Measurements from ENCODE around the gene CDCP2.

Gene CDCP2

DNA sequence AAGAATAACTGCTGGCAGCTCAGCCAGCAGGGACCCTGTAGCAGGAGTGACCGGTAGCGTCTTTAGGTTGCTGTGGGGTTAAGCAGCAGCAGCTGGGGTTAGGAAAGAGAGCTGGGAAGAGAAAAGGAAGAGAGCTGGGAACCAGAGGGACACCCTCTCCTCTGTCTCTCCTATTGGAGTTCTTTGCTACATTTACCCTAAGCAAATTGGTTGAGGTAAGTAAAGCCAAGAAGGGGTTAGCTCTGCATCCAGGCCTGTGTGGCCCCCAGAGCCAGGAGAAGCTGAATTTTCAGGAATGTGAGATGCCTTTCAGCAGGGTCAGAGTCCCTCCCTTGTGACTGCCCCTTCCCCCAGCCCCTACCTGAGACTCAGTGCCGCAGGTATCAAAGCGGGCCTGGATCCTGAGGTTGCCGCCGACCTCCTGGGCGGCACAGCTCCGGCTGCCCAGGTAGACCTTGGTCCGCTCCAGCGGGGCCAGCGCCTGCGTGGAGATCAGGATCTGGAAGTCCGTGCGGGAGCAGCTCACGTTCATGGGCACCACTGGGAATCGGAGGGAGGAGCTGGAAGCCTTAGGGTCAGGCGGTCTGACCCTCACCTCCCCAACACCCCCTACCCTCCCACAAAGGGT lies 16.4 kb downstream of the CDCP2 start:
- no peak for DNase-seq

DNA sequence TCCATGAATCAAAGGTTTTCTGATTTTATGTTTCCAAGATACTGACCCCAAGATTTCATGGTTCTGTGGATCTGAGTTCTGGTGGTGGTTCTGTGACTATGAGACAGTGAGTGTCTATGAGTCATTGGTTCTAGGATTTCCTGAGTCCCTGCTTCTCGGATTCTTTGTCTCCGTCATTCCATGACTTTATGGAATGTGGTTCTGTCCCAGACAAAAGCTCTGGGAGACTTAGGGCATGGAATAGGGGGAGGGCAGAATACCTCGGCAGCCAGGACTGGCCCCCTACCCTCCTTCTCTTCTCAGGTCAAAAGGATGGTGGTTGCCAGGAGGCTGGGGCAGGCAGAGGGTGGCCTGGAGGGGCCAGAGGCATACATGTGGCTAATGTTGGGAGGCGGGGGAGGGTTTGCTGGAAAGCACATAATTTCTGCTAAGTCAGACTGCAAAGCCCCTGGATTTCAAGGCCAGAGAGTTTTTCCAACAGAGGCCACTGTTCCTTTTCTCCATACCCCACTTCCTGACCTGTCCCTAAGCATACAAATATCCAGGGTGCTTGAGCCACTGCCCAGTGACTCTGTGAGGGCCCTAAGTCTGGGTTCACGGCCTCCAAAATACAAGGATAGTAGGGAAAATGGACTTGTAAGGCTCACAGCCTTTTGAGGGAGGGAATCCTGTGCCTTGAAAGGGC lies 17.2 kb downstream of the CDCP2 start:
- no peak for DNase-seq

DNA sequence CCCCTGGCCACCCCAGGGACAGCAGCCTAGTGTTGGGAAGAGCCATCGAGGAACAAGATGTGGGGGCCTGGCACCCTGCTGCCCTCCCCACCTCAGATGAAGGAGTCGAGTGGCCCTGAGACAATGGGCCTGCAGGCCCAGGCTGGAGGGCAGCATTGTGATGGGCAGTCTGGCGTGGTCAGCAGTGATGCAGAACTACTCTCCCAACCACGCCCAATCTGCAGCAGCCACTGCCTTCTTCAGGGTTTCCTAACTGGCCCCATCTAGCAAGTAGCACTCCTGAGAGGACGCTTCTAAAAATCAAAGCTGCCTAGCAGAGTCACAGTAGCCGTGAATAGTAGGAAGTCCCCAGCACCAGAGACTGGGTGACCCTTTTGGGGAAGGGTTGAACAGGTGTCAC lies 18.5 kb downstream of the CDCP2 start:
- DNase-seq: no peak

DNA sequence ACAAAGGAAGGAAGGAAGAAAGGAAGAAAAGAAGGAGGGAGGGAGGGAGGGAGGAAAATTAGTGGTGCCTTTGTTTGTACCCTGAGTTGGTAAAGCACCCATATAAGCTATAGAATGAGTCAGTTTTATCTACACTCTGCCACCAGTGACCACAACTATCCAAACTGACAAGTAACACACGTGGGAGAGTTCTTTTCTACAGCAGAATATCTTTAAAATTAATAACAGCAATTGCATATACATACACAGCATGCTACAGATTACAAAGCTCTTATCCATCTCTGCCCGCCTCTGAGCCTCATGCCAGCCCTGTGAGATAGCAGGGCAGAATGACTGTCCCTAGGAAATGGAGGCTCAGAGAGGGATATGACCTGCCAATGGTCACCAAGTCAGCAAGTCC lies 20.3 kb downstream of the CDCP2 start:
- no peak for DNase-seq

DNA sequence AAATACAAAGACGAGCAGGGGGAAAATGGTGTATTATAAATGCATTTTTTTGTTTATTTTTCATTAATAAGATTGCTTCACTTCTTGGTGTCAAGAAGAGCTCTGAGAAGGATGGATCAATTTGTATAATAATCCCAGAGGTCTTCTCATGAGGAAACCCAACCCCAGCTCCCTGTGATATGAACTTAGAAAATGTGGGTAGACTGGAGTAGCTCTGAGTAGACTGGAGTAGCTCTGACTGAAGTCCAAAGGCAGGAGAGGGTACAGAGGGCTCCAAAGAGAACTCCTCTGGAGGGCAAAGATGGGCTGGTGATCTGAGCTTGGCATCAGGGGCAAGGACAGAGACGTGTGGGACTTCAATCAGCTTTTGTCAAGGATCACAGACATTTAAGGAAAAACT lies 21.4 kb downstream of the CDCP2 start:
- no peak for DNase-seq

DNA sequence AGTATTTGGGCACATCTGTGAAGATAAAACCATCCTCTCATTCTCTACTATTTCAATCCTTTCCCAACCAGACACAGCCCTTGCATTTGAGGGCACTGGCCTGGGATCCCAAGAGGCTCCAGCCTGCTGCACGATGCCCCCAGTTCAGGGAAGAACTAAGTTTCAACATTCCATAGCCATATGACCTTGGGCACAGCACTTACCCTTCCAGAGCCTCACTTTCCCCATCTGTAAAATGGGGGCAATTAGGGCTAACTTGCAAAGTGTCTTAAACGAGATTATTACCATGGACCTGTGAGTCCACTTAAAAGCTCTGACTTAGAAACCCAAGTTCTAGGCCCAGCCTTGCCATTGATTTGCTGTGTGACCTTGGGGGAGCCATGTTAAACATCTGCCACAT lies 22.9 kb downstream of the CDCP2 start:
- no peak for DNase-seq

DNA sequence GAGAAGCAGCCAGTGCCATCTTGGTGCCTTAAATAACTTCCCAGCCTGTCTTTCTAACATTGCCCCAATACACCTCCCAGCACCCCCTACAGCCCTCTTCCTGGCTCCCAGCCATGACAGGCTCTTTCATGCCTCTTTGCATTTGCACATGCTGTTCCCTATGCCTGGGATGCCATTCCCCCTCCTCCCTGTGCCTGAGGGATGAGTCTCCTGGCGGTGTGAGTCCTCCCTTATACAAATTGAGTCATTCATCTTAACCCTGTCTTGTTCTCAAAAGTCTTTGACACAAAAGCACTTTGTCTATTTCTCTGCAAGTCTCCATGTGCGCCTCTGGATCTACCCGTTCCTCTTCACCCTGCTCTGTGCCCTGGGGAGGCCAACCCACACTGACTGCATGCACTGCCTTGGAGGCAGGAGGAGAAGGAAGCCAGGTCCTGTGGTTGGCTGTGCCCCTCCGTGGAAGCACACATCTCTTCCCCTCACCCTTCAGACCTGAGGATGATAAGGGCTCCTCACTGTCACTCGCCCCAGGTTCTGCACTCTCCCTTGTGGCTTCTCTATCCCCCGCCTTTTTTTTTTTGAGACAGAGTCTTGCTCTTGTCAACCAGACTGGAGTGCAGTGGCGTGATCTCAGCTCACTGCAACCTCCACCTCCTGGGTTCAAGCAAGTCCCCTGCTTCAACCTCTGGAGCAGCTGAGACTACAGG lies 25.1 kb downstream of the CDCP2 start:
- DNase-seq: no peak

DNA sequence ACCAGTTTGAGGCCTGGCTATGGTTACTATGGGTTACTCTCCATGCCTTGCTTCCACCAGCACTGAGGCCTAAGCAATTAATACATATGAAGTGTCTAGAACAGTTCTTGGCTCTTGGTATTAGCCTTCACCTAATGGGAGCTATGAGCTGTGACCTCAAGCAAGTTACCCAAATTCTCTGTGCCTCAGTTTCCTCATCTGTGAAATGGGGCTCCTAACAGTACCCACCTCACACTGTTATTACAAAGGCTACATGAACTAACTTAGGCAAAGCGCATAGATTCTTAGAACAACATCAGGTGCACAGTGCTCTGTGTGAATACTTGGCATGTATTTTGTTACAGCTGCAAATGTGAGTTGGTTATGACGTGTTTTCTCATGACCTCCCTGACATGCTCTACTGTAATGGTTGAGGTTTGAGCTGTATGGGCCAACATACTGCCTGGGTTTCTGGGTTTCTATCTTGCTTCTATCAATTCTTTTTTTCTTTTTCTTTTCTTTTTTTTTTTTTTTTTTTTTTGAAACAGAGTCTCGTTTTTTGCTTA lies 26.5 kb downstream of the CDCP2 start:
- DNase-seq: no peak

DNA sequence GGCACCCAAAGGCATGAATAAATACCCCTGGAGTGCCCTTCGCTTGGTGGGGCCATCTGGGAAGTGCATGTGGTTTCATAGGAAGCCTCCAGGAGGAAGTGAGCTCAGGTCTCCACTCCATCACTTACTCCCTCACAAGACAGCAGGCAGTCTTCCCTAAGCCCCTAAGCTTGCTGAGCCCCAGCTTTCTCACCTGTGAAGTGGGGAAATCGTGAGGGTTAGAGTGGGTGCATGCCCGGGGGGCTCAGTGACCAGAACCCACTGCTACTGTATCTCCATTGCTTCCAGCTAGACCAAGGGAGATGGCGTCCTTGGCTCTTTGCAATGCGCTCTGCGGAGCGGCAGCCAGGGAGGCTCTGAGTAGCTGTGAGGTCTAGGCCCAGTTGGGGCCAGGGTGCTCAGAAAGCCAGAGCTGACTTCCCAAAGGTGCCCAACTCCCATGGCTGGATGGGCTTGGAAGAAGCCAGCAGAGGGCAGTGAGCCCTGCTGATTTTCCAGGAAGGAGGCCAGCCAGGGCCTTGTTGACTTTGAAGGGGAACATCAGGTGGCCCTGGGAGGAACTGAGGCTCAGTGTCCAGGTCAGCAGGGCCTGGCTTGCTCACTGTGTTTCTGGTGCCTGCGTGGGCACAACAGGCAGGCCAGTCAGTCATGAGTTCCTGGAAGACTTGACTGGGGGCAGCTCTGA lies 27.3 kb downstream of the CDCP2 start:
- DNase-seq: no peak

DNA sequence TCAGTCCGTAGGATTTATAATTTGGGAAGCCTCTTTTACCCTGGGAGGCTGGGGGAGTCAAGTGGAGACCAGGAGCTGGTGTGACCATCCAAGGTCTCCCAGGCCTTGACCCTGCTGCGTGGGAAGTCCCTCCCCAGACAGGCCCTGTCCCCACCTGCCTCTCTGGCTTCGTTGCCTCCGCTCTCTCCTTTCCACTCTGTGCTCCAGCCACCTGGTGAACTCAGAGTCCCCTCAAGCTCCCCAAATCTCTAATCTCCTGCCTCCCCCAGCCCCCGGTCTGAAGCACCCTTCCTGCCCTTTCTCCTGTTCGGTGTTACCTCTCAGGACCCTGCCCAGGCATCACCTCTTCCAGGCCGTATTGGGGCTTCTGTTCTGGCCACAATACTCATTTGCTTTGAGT lies 27.9 kb downstream of the CDCP2 start:
- no peak for DNase-seq

DNA sequence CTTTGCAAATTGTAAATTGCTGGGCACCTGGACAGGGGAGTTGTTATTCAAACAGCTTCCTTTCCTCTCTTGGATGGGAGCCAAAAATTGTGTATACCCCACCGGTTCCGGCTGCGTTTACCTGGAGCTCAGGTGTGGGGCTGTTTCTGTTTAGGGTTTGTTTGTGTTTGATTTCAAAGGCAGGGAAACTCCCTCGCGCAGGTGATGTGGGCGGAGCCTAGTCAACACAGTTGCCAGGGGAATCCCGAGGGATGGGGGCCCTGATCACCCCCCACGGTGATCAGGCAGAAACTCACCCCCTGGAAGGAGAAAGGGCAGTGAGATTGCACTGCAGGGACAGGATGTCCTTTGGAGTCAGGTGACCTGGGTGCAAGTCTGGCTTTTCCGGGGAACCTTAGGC lies 28.3 kb downstream of the CDCP2 start:
- no peak for DNase-seq

DNA sequence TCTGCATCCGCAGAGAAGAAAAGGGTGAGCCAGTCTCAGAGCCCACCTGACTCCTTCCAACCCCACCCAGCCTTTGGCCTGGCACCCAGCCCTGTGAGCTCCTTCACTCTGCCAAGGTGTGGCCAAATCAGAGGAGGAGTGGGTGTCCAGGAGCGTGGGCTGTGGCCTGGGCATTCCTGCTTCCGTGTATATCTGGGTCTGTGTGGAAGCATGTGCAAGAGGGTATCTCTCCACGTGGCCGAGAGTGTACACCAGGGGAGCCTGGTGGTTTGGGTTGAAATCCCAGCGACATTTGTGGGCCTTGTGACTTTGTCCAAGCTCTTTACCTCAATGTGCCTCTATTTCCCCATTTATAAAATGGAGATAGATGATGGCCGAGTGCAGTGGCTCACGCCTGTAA lies 29.8 kb downstream of the CDCP2 start:
- DNase-seq: no peak

DNA sequence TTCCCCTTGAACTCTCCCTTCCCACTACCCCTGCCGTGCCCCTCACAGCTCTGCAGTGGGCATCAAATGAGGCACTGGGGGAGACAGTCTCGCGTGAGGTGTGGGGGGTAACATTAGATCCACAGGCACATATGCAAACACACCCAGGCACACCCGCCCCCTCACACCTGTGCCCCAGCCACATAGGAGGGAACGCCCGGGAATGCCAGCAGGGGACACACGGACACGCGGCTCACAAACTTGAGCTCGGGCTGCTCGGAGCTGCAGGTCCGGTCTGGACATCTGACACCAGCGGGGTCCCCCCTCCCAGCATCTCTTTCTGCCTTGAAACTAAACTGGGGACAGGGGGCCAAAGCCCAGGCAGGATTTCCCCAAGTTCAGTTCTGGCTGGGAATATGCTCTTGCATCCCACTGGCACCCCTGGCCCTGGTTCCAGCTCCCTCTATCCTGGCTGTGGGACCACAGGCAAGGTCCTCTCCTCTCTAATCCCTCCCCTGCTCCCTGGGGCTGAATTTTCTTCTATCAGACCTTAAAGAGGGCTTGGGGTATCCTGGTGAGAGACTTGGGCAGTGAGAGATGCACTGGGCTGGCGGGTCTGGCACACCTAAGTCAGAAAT lies 30.6 kb downstream of the CDCP2 start:
- no peak for DNase-seq

DNA sequence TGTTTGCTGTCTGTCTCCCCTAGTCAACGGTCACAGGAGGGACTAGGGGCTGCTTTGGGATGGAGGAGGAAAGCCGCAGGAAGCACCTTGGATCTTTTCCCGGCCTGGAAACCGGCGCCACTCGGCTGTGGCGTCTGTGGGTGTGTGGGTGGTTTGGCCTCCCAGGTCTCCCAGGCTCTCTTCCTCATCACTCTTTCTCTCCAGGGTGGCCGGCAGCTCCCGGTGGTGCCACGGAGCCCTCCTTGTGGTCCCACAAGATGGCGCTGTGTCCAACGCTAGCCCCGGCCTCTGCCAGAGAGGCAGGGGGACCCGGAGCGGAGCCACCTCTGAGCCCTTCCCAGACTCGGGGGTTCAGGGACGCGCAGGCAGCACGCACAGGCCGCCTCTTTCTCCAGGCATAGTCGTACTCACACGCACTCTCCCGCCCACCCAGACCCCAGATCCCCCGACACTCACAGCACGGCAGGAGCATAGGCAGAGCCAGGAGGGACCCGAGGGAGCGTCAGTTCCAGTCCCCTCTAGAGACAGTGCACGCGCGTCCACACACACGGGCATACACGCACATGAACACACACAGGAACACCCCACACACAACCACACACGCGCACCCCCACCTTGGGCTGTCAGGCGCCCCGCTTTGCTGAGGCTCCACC lies 31.2 kb downstream of the CDCP2 start:
- DNase-seq: peak; percentile 16

DNA sequence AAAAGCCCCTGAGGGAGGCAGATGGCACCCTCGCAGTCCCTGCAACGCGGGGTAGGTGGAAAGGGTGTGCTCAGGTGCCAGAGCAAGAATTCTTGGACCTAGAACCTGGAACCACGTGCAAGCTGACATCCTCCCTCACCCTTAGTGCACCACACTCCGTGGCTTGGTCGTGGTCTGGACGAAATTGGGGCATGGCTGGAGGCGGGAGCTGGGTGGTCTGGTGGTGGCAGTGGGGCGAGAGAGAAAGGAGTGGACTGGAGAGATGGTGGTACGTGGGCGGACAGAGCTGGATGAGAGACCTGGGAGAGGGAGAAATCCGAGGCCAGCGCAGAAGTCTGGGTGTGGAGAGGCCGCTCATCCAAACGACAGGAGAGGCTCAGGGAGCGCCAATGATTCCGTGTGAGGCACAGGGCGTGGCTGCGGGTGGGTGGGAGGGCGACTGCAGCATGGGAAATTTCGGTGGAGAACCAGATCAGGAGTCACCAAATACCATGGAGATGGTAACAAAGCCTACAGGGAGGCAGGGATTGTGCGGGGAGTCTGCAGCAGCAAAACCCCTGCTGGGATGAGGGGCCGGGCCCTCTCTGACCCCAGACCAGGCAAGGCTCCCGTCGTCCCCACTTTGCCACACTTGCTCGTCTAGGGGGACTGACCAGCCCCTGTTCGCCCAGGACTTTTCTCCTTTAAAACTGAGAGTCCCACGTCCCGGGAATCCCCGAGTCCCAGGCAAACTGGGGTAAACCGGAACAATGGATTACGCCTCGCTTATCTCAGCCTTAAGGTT lies 31.9 kb downstream of the CDCP2 start:
- DNase-seq: no peak

DNA sequence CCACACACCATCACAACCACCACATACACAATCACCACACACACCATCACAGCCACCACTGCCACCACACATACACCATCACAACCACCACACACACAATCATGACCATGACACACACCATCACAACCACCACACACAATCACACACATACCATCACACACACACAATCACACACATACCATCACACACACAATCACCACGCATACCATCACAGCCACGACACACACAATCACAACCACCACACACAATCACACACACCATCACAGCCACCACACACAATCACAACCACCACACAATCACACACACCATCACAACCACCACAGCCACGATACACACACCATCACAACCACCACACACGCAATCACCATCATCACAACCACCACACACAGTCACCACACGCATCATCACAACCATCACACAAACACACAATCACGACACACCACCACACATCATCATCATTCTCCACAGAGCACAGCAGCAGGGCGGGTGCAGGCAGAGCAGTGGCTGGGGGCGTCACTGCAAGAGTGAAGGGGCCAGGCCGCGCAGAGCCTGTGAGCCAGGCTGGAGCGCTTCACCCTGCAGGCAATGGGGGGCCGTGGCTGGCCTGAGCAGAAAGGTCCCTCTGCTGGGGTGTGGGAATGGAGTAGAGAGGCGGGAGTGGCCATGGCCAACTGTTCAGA lies 32.6 kb downstream of the CDCP2 start:
- no peak for DNase-seq

DNA sequence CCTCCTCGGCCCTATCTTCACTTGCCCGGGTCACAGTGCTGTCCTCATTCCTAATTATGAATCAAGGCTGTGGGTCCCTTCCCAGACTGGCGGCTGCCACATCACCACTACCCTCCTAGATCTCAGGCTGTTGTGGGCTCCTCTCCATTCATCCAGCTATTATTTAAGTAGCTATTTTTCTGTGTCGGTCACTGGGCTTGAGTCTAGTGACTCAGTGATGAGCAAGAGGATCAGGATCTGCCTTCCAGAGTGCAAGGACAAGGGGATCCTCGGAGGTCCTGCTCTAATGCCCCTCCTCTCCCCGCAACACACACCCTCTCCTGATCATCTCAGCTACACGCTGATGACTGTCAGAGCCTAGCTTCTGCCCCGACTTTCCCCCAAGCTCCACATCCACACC lies 34.1 kb downstream of the CDCP2 start:
- no peak for DNase-seq

DNA sequence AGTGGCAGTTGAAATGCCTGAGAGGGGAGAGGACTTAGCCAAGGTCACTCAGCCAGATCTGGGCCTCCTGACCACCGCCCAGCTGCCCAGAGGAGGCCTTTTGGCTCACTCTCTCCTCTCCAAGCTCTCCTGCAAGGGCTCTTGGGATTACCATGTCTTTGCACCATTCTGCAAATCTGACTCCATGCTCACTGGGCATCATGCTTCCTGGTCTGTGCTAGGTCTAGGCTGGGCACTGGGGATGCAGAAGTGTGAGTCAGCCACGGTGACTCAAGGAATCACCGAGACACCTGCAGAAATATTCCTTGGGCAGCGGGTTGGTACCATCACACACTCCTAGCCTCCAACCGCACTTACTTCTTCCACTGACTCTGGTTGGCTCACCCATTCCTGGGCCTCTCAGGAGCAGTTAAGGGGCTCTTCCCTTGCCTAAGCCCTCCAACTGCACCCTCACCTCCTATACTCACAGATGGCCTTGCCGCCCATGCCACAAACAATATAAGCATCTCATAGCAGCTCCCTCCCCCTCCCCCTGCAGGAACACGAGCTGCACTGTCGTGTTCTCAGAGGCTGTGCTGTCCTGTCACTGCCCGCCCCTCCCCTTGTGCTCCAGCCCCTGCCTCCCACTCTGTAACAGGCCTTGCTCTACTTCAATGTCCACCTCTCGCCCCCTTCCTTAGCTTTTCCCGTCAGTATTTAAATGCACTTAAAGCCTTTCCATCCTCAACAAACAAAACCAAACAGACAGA lies 34.8 kb downstream of the CDCP2 start:
- DNase-seq: no peak

DNA sequence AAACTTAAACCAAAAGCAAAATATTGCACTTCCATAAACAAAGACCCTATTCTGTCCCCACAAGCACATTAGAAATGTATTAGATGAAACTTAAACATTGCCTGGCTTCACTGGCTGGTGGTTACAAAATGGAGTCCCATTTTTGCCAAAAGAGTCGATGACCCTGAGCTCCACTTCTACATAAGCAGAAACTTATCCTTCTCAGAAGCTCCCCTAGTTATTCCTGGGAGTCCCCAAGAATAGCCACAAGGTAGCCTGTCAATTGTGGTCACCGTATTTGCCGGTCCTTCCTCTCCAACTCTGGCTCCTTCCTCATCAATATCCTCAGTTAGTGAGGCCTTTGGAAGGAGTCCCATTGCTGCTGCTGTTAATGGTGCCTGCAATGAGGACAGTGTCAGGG lies 37.3 kb downstream of the CDCP2 start:
- DNase-seq: no peak

DNA sequence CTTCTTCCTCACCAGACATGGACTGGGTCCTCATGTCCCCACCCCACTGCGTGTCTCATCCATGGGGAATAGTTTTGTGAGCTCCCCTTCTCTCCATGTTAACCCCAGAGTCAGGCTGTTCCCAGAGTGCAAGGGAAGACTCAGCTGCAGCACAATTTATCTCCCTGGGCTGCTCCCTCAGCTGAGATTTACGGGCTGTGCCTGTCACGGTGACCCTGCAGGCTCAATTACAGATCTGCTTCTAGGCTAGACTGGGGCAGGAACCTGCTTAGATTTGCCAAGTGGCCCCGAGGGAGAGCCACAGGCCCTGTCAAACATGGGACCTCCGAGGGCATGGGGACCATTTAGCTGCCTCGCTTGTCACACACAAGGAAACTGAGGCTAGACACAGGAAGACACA lies 37.8 kb downstream of the CDCP2 start:
- no peak for DNase-seq
